ENCODE results near the gene TOMT. TPM values are rescaled to one million over a fixed set of nuclear protein-coding genes. Genes with fewer than 3 reads are reported as not detected.

TOMT gene
- total and polyA plus RNA-seq, 2 donors (not counting 3 experiments of a cell fraction or from before 2014, with no cell fraction given): not detected

DNA sequence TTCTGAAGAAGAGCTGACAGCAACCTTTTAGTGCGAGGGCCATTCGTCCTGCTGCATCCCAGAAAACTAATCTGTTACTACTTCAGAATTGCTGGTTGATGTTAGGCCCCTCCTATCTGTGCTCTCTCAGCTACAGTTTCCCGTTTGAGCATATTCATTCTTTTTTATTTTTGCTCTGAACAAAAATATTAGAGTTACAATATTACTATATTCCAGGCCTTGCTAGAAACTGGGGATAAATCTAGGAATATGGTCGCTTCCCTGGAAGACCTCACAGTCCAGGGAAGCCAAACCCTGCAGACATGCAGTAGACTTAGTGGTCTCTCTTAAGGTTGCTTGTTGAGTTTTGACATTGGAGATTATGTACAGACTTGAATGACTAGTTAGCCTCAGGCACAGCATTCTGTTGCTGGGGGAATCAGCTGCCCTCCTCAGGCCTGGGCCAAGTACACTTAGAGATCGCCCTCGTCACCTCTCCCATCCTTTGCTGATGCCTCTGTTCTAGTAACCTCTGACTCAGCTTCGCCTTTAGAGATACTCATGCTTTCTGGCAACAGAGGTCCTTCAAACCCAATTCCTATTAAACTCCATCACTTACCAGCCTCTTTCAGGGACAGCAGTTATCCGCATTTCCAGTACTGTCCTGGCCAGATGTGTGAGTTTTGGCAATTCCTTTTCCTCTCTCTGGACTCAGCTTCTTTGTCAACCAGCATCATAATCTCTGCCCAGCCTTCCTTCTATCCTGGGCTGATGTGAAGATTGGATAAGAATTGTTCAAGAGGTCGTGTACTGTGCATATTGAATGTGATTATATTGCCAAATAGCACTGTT lies 7.5 kb downstream of the TOMT start:
- dilution Hi-C loops (cut with MboI; ENCODE audit: extremely low pct_ligation_motif_present, low sequenced_read_pairs): no loop called here
- H3K9me1 ChIP-seq (replicated peaks; ENCODE audit: control insufficient read depth, extremely low read depth, insufficient read depth, low read length): no peaks in the 10 kb centered on the region
- H4K20me1 ChIP-seq (replicated peaks; ENCODE audit: control insufficient read depth, extremely low read depth, insufficient read depth, low read length): no peaks in the 10 kb centered on the region
- TF ChIP-seq JUN (IDR thresholded peaks at IDR 0.05; ENCODE audit: borderline replicate concordance, insufficient read depth, insufficient read length, low read depth): no peak
- no peak for TF ChIP-seq EZH2 (IDR thresholded peaks at IDR 0.05; ENCODE audit: borderline replicate concordance, low read depth, low read length, severe bottlenecking)
- TF ChIP-seq FOS (IDR thresholded peaks at IDR 0.05; ENCODE audit: borderline replicate concordance, insufficient read depth, low read length): no peak
- TF ChIP-seq POLR2AphosphoS5 (IDR thresholded peaks at IDR 0.05; ENCODE audit: insufficient read depth, low read depth, low read length): no peak
- TF ChIP-seq MYC (IDR thresholded peaks at IDR 0.05; ENCODE audit: low read depth, low read length): no peak
- TF ChIP-seq, protein P1, sequence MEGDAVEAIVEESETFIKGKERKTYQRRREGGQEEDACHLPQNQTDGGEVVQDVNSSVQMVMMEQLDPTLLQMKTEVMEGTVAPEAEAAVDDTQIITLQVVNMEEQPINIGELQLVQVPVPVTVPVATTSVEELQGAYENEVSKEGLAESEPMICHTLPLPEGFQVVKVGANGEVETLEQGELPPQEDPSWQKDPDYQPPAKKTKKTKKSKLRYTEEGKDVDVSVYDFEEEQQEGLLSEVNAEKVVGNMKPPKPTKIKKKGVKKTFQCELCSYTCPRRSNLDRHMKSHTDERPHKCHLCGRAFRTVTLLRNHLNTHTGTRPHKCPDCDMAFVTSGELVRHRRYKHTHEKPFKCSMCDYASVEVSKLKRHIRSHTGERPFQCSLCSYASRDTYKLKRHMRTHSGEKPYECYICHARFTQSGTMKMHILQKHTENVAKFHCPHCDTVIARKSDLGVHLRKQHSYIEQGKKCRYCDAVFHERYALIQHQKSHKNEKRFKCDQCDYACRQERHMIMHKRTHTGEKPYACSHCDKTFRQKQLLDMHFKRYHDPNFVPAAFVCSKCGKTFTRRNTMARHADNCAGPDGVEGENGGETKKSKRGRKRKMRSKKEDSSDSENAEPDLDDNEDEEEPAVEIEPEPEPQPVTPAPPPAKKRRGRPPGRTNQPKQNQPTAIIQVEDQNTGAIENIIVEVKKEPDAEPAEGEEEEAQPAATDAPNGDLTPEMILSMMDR (IDR thresholded peaks at IDR 0.05; ENCODE audit: extremely low read depth in 1 of 2, insufficient read depth in 1 of 2, low read depth in 1 of 2, low read length in 2 of 2): no peak
- TF ChIP-seq, protein P2, sequence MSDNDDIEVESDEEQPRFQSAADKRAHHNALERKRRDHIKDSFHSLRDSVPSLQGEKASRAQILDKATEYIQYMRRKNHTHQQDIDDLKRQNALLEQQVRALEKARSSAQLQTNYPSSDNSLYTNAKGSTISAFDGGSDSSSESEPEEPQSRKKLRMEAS (IDR thresholded peaks at IDR 0.05; ENCODE audit: insufficient read depth, insufficient read length): no peak
- TF ChIP-seq GATA2 (IDR thresholded peaks at IDR 0.05; ENCODE audit: insufficient read depth, insufficient read length, low read depth, low read length): no peak
- TF ChIP-seq POLR2A (IDR thresholded peaks at IDR 0.05; ENCODE audit: low read depth, low read length): no peak
- TSS peak; percentile 96 for BruUV-seq (replicated peaks)
- peaks cover 14% of the 10 kb centered on the region for H3K4me1 ChIP-seq (ENCODE audit: control insufficient read depth, extremely low read depth, insufficient read depth, low read length)
- H3K4me3 ChIP-seq (replicated peaks in 1 of 3; ENCODE audit: insufficient read depth in 1 of 3, low read depth in 1 of 3, low read length in 3 of 3): peak overlapping the region in 2 of 3 experiments; percentile 27 to 53
- H3K36me3 ChIP-seq (ENCODE audit: control insufficient read depth in 2 of 2, extremely low read depth in 1 of 2, insufficient read depth in 2 of 2, low read length in 2 of 2): no peaks in the 10 kb centered on the region
- H3K27ac ChIP-seq (ENCODE audit: insufficient read depth, low read depth, low read length): peak overlapping the region; percentile 90
- intact Hi-C loops (cut with micrococcal nuclease): loop anchor here (1.0 to 5.0 kb wide), 6 partner anchors 10 to 319 kb away; partner anchors contain the start of genes CLPB, LAMTOR1, LRRC51 and NUMA1
- no peaks in the 10 kb centered on the region for H3K9me3 ChIP-seq (replicated peaks; ENCODE audit: control insufficient read depth, insufficient read depth, low read length)
- H3K9ac ChIP-seq (replicated peaks; ENCODE audit: extremely low read depth, insufficient read depth, low read length): peak overlapping the region; percentile 95
- FAIRE-seq (peak; percentile 44), DNase-seq (ENCODE audit: low read depth, low spot score) (no peak)
- ChIA-PET POLR2A (interaction anchor here (0.8 to 1.2 kb wide), 6 partner anchors 13 to 185 kb away, joined by 3 to 5 read pairs (median 3); partner anchors contain the start of gene RNF121), CTCF (interaction anchor here (0.6 to 3.8 kb wide), 5 partner anchors 12 to 318 kb away, joined by 3 to 19 read pairs (median 5); no protein-coding TSS in a partner anchor)
- H3K27me3 ChIP-seq (ENCODE audit: control insufficient read depth in 2 of 2, insufficient read depth in 2 of 2, low read length in 2 of 2): peaks cover 0 to 3% of the 10 kb centered on the region in 2 experiments
- H2AFZ ChIP-seq (ENCODE audit: low read depth, low read length): peak overlapping the region; percentile 71
- H3K4me2 ChIP-seq (ENCODE audit: insufficient read depth, low read length): peak overlapping the region; percentile 61
- H3K79me2 ChIP-seq (ENCODE audit: control insufficient read depth, insufficient read depth, low read length): no peaks in the 10 kb centered on the region

Measured in endothelial cell of umbilical vein (primary cell).